ENCODE results near the gene NXF1.
"Not testable (repeated sequence)": the region's sequence is repeated elsewhere in the genome, so short reads cannot be mapped to it uniquely, and the experiment has no call there.

NXF1 gene

GRCh38 chr11:62831520-62832335 is 26.5 kb upstream of the NXF1 start, which contains the start of gene STX5:
TSS of gene STX5 (minus strand) at chr11:62832051. CDS start at chr11:62831243, 808 bp downstream.
- peak; percentile 100 for DNase-seq

GRCh38 chr11:62830904-62831519 is 25.8 kb upstream of the NXF1 start:
- DNase-seq, result no peak

GRCh38 chr11:62828130-62828529 is 22.9 kb upstream of the NXF1 start:
- DNase-seq, result not testable (repeated sequence)

GRCh38 chr11:62823677-62824076 is 18.4 kb upstream of the NXF1 start:
- DNase-seq, result no peak

- DNase-seq, result no peak
Measured at GRCh38 chr11:62817129-62817528, 11.9 kb upstream of the NXF1 start.

- DNase-seq, result no peak
Measured at GRCh38 chr11:62816557-62816956, 11.3 kb upstream of the NXF1 start.

- no peak for DNase-seq
Measured at GRCh38 chr11:62811659-62812058, 6.4 kb upstream of the NXF1 start.

GRCh38 chr11:62810748-62811147 is 5.5 kb upstream of the NXF1 start:
- no peak for DNase-seq

GRCh38 chr11:62806611-62807121 is 1.4 kb upstream of the NXF1 start:
- DNase-seq, result no peak

GRCh38 chr11:62805961-62806441 is 761 bp upstream of the NXF1 start:
- peak; percentile 46 for DNase-seq

GRCh38 chr11:62804310-62805075 is 747 bp downstream of the NXF1 start:
- no peak for DNase-seq

- DNase-seq, result no peak
Measured at GRCh38 chr11:62801071-62801470, 4.2 kb downstream of the NXF1 start.

- DNase-seq, result no peak
Measured at GRCh38 chr11:62799486-62799885, 5.8 kb downstream of the NXF1 start.

GRCh38 chr11:62796281-62796680 is 9.0 kb downstream of the NXF1 start:
- DNase-seq, result no peak

GRCh38 chr11:62794201-62794775 is 11.0 kb downstream of the NXF1 start:
- DNase-seq, result no peak

- DNase-seq, result peak; percentile 27
Measured at GRCh38 chr11:62792202-62792575, 13.1 kb downstream of the NXF1 start.

GRCh38 chr11:62791501-62792201 is 13.6 kb downstream of the NXF1 start, which contains the start of gene TMEM223:
TSS of gene TMEM223 (minus strand) at chr11:62792006. CDS start at chr11:62791994, 12 bp downstream.
- peak; percentile 94 for DNase-seq

GRCh38 chr11:62789576-62789975 is 15.7 kb downstream of the NXF1 start:
- no peak for DNase-seq

- DNase-seq, result no peak
Measured at GRCh38 chr11:62788991-62789390, 16.2 kb downstream of the NXF1 start.

GRCh38 chr11:62787005-62787759 is 18.1 kb downstream of the NXF1 start, which contains the start of gene TMEM179B:
TSS of gene TMEM179B (plus strand) at chr11:62787402. CDS start at chr11:62787432, 30 bp downstream.
- DNase-seq, result peak; percentile 99
